AG04449 (cell line): ENCODE data around the gene SOCS1.

Experiments
- CTCF ChIA-PET: fragments of 350-600 bp; formaldehyde crosslinking; extraction: SDS; loops from one replicate; lab custom pipeline; 2021; ENCODE audit warnings: antibody characterized with exemption; lab: Yijun Ruan, JAX
- POLR2A ChIA-PET: fragments of 400-600, 350-600 bp; formaldehyde crosslinking; extraction: SDS; loops from one replicate; lab custom pipeline; 2020; ENCODE audit warnings: antibody characterized with exemption, inconsistent platforms; lab: Yijun Ruan, JAX
- DNase-seq: peaks from one replicate; pipeline ENCODE4 v3.0.0-alpha.2; 2010; ENCODE audit warnings: low read depth, low spot score
- H3K4me3 ChIP-seq: 2 replicates; pipeline ENCODE4 v1.5.1; 2011; ENCODE audit warnings: low read depth, mild to moderate bottlenecking, control low read depth, low read length
- TF ChIP-seq, protein P1 (sequence below): IDR thresholded peaks from one replicate; pipeline ENCODE4 v1.5.1; 2011; ENCODE audit warnings: mild to moderate bottlenecking, moderate library complexity, low read length, control low read depth, inconsistent platforms; ENCODE audit not compliant: insufficient read depth; ENCODE audit errors: missing control alignments

Gene SOCS1

DNA sequence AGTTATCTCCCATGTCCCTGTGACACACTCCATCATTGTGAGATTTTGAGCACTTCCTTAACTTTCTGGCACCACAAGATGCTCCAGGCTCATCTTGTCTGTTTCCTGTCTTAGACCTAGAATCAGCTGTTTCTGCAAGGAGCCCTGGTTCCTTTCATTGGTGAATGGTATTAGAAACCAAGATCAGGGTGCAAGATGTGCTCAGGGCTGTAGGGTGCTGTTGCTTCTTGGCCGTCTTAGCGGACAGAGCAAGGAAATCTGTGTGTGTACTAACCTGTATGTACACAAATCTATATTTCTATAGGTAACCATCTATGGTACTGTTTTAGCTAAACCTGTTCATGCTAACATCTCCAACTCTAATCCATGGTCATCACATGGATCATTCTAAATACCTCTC, 33.2 kb upstream of the SOCS1 start:
- H3K4me3 ChIP-seq: no peak overlapping the region
- TF ChIP-seq, protein P1, sequence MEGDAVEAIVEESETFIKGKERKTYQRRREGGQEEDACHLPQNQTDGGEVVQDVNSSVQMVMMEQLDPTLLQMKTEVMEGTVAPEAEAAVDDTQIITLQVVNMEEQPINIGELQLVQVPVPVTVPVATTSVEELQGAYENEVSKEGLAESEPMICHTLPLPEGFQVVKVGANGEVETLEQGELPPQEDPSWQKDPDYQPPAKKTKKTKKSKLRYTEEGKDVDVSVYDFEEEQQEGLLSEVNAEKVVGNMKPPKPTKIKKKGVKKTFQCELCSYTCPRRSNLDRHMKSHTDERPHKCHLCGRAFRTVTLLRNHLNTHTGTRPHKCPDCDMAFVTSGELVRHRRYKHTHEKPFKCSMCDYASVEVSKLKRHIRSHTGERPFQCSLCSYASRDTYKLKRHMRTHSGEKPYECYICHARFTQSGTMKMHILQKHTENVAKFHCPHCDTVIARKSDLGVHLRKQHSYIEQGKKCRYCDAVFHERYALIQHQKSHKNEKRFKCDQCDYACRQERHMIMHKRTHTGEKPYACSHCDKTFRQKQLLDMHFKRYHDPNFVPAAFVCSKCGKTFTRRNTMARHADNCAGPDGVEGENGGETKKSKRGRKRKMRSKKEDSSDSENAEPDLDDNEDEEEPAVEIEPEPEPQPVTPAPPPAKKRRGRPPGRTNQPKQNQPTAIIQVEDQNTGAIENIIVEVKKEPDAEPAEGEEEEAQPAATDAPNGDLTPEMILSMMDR: no peak
- CTCF ChIA-PET: interaction anchor here (1.1 kb wide), 1 partner anchor 107 kb away, joined by 3 read pairs; no protein-coding TSS in a partner anchor
- POLR2A ChIA-PET: no interaction called here
- no peak for DNase-seq

DNA sequence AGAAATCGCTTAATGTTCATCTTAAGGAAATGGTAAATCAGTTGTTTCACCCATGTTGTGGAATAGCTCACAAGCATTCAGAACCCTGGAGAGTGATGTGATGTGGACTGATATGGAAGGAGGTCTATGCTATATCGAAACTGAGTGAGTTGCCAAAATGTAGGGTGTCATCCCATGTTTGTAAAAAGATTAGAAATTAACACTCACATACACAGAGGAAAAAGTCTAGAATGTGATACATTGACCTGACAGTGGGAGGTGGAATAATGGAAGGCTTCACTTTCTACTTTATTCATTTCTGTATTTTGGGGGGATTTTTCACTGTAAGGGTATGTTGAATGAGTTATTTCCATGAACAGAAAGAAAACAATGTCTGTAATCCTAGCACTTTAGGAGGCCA, 29.8 kb upstream of the SOCS1 start:
- ChIA-PET POLR2A (no interaction called here), CTCF (interaction anchor here (1.0 to 1.5 kb wide), 3 partner anchors 16 to 322 kb away, joined by 3 to 6 read pairs (median 4); partner anchors contain the start of gene TNP2)
- H3K4me3 ChIP-seq: no peak overlapping the region
- TF ChIP-seq, protein P1: no peak
- DNase-seq: no peak

DNA sequence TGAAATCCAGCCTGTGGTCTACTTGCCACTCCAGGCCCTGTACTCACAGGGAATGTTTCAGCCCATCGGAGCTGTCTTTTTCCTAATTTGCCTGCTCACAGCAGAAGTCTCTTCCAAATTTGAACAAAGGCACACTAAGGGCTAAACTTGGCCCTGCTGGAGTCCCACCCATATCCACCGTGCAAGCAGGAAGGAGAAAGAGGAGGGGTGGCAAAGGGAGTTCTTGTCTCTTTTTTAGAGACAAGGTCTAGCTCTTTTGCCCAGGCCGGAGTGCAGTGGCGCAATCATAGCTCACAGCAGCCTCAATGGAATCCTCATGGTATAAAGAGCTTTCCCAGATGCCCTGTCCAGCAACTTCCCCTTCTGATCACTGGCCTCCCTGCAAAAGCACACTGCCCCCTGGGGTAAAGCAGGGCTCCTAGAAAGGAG, 27.8 kb upstream of the SOCS1 start:
- DNase-seq: no peak
- H3K4me3 ChIP-seq: no peak overlapping the region
- CTCF ChIA-PET: interaction anchor here (1.5 to 2.1 kb wide), 2 partner anchors 10 to 112 kb away, joined by 3 to 8 read pairs; partner anchors contain the start of gene PRM3
- TF ChIP-seq, protein P1: no peak
- POLR2A ChIA-PET: no interaction called here

DNA sequence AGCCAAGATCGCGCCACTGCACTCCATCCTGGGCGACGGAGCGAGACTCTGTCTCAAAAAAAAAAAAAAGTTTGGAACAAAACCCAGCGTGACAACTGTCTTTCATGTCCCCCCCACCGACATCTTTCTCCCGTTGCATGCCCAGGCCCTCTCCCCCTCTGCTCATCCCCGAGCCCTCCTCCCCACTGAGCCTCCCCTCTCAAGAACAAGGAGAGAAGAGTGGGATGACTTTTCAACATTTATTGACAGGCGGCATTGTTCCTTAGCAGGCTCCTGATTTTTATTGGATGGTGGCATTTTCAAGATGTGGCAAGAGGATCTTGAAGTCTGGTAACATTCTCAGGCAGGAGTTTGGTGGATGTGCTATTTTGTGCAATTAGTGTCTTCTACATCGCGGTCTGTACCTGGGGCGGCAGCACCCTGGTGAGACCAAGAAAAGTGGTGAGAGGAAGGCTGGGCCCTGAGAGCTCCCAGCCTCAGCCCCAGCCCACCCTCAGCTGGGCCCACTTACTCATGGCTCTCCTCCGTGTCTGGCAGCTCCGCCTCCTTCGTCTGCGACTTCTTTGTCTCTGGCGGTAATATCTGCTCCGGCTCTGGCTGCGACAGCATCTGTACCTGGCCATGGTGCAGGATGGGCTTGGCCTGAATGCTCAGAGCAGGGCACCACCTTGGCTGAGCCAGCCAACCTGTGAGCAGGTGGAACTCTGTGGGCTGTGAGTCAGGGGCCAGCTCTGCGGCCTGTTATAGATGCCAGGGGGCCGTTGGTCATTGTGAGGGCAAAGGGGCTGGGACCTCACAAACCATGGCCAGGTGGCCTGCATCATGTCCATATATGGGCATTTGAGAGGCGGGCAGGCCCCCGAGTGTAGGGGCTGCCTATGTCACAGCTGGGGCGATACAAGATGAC, 24.9 kb upstream of the SOCS1 start, which contains the start of gene PRM1:
PRM1 (minus strand) TSS at position 715 of the 907 bp plus-strand sequence; CDS start at position 623, 92 bp downstream.
- no peak within 1 kb of the TSS for H3K4me3 ChIP-seq
- ChIA-PET POLR2A (no interaction called here), CTCF (no interaction called here)
- DNase-seq: no peak
- TF ChIP-seq, protein P1: no peak

DNA sequence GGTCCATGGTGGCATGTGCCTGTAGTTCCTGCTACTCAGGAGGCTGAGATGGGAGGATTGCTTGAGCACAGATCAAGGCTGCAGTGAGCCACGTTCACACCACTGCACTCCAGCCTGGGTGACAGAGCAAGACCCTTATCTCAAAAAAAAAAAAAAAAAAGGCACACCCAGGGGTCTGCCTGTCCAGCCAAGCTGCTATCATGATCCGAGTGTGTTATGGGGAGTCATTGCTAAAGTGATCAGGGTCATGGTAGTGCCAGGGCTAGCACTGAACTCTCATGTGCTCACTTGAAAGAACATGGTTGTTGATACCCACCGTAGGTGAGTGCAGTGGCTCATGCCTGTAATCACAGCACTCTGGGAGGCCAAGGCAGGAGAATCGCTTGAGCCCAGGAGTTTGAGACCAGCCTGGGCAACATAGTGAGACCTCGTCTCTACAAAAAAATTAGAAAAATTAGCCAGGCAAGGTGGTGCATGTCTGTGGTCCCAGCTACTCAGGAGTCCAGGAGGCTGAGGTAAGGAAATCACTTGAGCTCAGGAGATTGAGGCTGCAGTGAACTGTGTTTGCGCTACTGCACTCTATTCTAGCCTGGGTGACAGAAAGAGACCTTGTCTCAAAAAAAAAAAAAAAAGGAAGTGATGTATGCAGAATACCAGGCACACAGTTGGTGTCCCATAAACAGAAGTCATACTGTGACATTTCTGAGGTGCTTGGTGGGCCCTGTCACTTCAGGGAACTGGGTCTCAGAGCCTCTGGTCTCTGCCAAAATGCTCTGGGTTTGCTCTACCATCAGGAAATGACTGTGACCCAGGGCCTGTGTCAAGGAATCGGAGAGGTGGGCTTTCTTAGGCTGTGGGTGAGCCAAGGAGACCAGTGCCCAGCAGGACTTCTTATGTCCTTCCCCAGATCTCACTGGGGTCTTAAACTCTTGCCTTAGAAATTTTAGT, 23.0 kb upstream of the SOCS1 start:
- CTCF ChIA-PET: interaction anchor here (0.6 to 1.6 kb wide), 3 partner anchors 22 to 80 kb away, joined by 3 to 5 read pairs (median 4); no protein-coding TSS in a partner anchor
- TF ChIP-seq, protein P1: no peak
- POLR2A ChIA-PET: no interaction called here
- H3K4me3 ChIP-seq: no peak overlapping the region
- DNase-seq: no peak
